ENCODE results near the gene AKT1.
"Not testable (repeated sequence)": the region's sequence is repeated elsewhere in the genome, so short reads cannot be mapped to it uniquely, and the experiment has no call there.

The AKT1 gene

GRCh38 chr14:104752423-104752734, 43.2 kb downstream of the AKT1 start:
- Mint-ChIP-seq H3K27me3 (ENCODE audit: low read depth, poor library complexity) (peaks cover 4% of the 10 kb centered on the region), H3K4me3 (peak overlapping the region; percentile 91), H3K36me3 (ENCODE audit: low read depth) (peaks cover 17% of the 10 kb centered on the region), H3K4me1 (peaks cover 40% of the 10 kb centered on the region), H3K27ac (no peak overlapping the region), H3K9me3 (peaks cover 25% of the 10 kb centered on the region)
- TF ChIP-seq, protein P1, sequence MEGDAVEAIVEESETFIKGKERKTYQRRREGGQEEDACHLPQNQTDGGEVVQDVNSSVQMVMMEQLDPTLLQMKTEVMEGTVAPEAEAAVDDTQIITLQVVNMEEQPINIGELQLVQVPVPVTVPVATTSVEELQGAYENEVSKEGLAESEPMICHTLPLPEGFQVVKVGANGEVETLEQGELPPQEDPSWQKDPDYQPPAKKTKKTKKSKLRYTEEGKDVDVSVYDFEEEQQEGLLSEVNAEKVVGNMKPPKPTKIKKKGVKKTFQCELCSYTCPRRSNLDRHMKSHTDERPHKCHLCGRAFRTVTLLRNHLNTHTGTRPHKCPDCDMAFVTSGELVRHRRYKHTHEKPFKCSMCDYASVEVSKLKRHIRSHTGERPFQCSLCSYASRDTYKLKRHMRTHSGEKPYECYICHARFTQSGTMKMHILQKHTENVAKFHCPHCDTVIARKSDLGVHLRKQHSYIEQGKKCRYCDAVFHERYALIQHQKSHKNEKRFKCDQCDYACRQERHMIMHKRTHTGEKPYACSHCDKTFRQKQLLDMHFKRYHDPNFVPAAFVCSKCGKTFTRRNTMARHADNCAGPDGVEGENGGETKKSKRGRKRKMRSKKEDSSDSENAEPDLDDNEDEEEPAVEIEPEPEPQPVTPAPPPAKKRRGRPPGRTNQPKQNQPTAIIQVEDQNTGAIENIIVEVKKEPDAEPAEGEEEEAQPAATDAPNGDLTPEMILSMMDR (IDR thresholded peaks at IDR 0.05) = no peak
- DNase-seq = no peak

GRCh38 chr14:104751539-104752422, 43.8 kb downstream of the AKT1 start:
- Mint-ChIP-seq H3K36me3 (ENCODE audit: low read depth) (peaks cover 13% of the 10 kb centered on the region), H3K9me3 (peaks cover 25% of the 10 kb centered on the region), H3K4me1 (peaks cover 46% of the 10 kb centered on the region), H3K27me3 (ENCODE audit: low read depth, poor library complexity) (peaks cover 6% of the 10 kb centered on the region), H3K4me3 (peak overlapping the region; percentile 91), H3K27ac (no peak overlapping the region)
- TF ChIP-seq, protein P1 (IDR thresholded peaks at IDR 0.05) = no peak
- DNase-seq = no peak

DNA sequence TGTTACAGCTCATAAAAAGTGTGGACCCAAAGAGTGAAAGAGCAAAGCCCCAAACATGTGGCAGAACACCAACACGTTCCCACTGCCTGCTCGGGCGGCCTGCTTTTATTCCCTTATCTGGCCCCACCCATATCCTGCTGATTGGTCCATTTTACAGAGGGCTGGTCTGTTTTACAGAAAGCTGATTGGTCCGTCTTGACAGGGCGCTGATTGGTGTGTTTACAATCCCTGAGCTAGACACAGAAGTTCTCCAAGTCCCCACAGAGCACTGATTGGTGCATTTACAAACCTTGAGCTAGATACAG, 44.8 kb downstream of the AKT1 start:
- H3K9me3 Mint-ChIP-seq = peaks cover 25% of the 10 kb centered on the region
- H3K4me1 Mint-ChIP-seq = peaks cover 57% of the 10 kb centered on the region
- not testable (repeated sequence) for DNase-seq; H3K27ac Mint-ChIP-seq; H3K27me3 Mint-ChIP-seq (ENCODE audit: low read depth, poor library complexity)
- H3K4me3 Mint-ChIP-seq = peak overlapping the region; percentile 28
- peaks cover 13% of the 10 kb centered on the region for H3K36me3 Mint-ChIP-seq (ENCODE audit: low read depth)

DNA sequence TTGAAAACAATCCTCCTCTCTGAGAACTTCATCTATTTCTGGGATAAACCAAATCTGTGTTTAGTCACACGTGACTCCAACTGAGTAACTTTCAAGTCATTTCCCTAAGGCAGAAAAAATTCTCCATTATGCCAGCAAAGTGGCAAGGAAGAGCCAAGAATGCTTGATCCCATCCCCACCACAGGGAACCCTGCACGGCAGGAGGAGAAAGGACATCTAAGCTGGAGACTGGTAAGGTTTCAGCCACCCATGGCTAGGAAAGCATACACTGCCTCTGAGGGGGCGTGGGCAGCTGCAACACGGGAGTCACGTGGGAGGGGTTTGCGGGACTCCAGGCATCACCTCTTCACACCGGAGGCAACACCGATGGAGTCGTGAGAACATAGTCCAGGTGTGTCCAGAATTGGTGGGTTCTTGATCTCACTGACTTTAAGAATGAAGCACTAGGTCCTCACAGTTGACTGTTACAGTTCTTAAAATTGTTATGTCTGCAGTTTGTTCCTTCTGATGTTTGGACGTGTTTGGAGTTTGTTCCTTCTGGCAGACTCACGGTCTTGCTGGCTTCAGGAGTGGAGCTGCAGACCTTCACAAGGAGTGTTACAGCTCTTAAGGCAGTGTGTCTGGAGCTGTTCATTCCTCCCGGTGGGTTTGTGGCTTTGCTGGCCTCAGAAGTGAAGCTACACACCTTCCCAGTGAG, 45.3 kb downstream of the AKT1 start:
- Mint-ChIP-seq H3K36me3 (ENCODE audit: low read depth) (peaks cover 13% of the 10 kb centered on the region), H3K9me3 (peaks cover 25% of the 10 kb centered on the region), H3K4me3 (peak overlapping the region; percentile 28), H3K27me3 (ENCODE audit: low read depth, poor library complexity) (peaks cover 7% of the 10 kb centered on the region), H3K27ac (no peak overlapping the region), H3K4me1 (peaks cover 60% of the 10 kb centered on the region)
- no peak for DNase-seq
- TF ChIP-seq, protein P1 (IDR thresholded peaks at IDR 0.05) = no peak

GRCh38 chr14:104749111-104749649, 46.4 kb downstream of the AKT1 start:
- H3K4me1 Mint-ChIP-seq = peaks cover 50% of the 10 kb centered on the region
- TF ChIP-seq, protein P1 (IDR thresholded peaks at IDR 0.05) = no peak
- no peak for DNase-seq
- peaks cover 7% of the 10 kb centered on the region for H3K27me3 Mint-ChIP-seq (ENCODE audit: low read depth, poor library complexity)
- H3K27ac Mint-ChIP-seq = peak overlapping the region; percentile 6
- no peak overlapping the region for H3K4me3 Mint-ChIP-seq
- H3K9me3 Mint-ChIP-seq = peaks cover 25% of the 10 kb centered on the region
- H3K36me3 Mint-ChIP-seq (ENCODE audit: low read depth) = peaks cover 13% of the 10 kb centered on the region

DNA sequence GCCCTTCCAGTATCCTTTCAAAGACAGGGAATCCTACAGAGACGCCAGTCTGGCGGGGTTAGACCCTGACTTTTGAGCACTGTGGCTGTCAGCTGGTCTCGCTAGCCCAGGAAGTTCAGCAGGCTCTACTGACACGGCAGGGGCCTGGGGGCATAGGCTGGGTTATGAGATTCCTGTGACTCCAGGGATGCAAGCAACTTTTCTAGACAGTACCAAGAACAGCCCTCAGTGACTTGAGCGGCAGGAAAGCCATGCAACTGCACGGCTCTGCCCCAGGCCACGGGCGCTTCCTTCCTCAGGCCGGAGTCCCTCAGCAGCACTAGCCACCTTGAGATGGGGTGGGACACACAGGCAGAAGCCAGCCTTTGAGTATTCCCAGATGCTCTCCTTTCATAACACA, 47.7 kb downstream of the AKT1 start:
- Mint-ChIP-seq H3K9me3 (peaks cover 25% of the 10 kb centered on the region), H3K36me3 (ENCODE audit: low read depth) (peaks cover 13% of the 10 kb centered on the region), H3K27me3 (ENCODE audit: low read depth, poor library complexity) (peaks cover 5% of the 10 kb centered on the region), H3K4me3 (no peak overlapping the region), H3K27ac (no peak overlapping the region), H3K4me1 (peaks cover 42% of the 10 kb centered on the region)
- DNase-seq = no peak
- TF ChIP-seq, protein P1 (IDR thresholded peaks at IDR 0.05) = no peak

Measured in nephron progenitor cell (in vitro differentiated cells).